ENCODE data around the gene SELENOS.

SELENOS gene

GRCh38 chr15:101325263-101326025 is 48.2 kb upstream of the SELENOS start:
- TF ChIP-seq EZH2 (IDR thresholded peaks at IDR 0.05; ENCODE audit: borderline replicate concordance, low read length) (no peak), CTCF (IDR thresholded peaks at IDR 0.05; ENCODE audit: low read length) (no peak)
- H3K79me2 ChIP-seq (ENCODE audit: insufficient read depth, low read length), result no peaks in the 10 kb centered on the region
- H3K9me3 ChIP-seq (ENCODE audit: low read length), result no peaks in the 10 kb centered on the region
- H3K4me2 ChIP-seq (ENCODE audit: low read length), result no peak overlapping the region
- H3K27ac ChIP-seq (ENCODE audit: low read depth, low read length, poor library complexity, severe bottlenecking), result no peak overlapping the region
- no peaks in the 10 kb centered on the region for H3K36me3 ChIP-seq (ENCODE audit: insufficient read depth, low read length)
- H3K27me3 ChIP-seq (ENCODE audit: insufficient read depth, low read length), result peaks cover 9% of the 10 kb centered on the region
- H2AFZ ChIP-seq (ENCODE audit: low read length), result no peak overlapping the region
- no peaks in the 10 kb centered on the region for H4K20me1 ChIP-seq (ENCODE audit: insufficient read depth, low read length)
- H3K9ac ChIP-seq (ENCODE audit: low read length), result no peak overlapping the region
- no peak overlapping the region for H3K4me3 ChIP-seq (ENCODE audit: low read depth, low read length, poor library complexity, severe bottlenecking)
- no peaks in the 10 kb centered on the region for H3K4me1 ChIP-seq (ENCODE audit: insufficient read depth, low read length, severe bottlenecking)
- H3K9me2 ChIP-seq (ENCODE audit: low read depth, low read length), result no peaks in the 10 kb centered on the region
- H3F3A ChIP-seq (ENCODE audit: insufficient read depth, low read length), result no peaks in the 10 kb centered on the region

DNA sequence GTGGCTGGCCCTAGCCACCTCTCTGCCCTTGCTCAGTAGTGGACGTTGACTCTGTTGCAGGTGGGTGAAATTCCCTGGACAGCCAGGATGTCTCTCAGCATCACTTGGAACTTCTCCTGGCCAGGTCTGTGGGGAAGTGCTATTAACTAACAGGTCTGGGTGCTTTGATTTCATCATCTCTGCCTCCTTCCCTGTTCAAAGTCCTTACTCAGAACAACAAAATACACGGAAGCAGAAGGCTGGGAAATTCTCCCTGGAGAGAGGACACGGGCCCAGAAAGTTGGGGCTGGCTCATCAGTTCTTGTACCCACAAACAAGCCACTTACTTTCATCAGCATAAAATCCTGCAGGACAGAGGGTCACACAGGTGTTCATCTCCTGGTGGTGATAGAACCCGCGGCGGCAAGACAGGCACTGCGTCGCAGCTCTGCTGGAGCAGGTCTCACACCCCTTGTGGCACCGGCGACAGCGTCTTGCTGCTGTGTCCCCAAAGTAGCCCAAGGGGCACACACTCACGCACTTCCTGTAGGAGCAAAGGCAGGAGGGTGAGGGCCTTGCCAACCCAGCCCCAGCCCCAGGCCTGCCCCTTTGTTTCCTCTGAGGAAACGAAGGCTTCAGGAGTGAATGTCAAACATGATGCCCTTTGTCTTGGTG is 47.4 kb upstream of the SELENOS start:
- H3K27ac ChIP-seq (ENCODE audit: low read depth, low read length, poor library complexity, severe bottlenecking), result no peak overlapping the region
- no peaks in the 10 kb centered on the region for H4K20me1 ChIP-seq (ENCODE audit: insufficient read depth, low read length)
- H3K9me2 ChIP-seq (ENCODE audit: low read depth, low read length), result no peaks in the 10 kb centered on the region
- TF ChIP-seq CTCF (IDR thresholded peaks at IDR 0.05; ENCODE audit: low read length) (no peak), EZH2 (IDR thresholded peaks at IDR 0.05; ENCODE audit: borderline replicate concordance, low read length) (no peak)
- no peak overlapping the region for H3K4me3 ChIP-seq (ENCODE audit: low read depth, low read length, poor library complexity, severe bottlenecking)
- H3K9me3 ChIP-seq (ENCODE audit: low read length), result no peaks in the 10 kb centered on the region
- H3K4me2 ChIP-seq (ENCODE audit: low read length), result no peak overlapping the region
- H3F3A ChIP-seq (ENCODE audit: insufficient read depth, low read length), result no peaks in the 10 kb centered on the region
- H3K4me1 ChIP-seq (ENCODE audit: insufficient read depth, low read length, severe bottlenecking), result no peaks in the 10 kb centered on the region
- no peak overlapping the region for H3K9ac ChIP-seq (ENCODE audit: low read length)
- no peaks in the 10 kb centered on the region for H3K36me3 ChIP-seq (ENCODE audit: insufficient read depth, low read length)
- peaks cover 10% of the 10 kb centered on the region for H3K27me3 ChIP-seq (ENCODE audit: insufficient read depth, low read length)
- H3K79me2 ChIP-seq (ENCODE audit: insufficient read depth, low read length), result no peaks in the 10 kb centered on the region
- H2AFZ ChIP-seq (ENCODE audit: low read length), result no peak overlapping the region

GRCh38 chr15:101323793-101324523 is 46.7 kb upstream of the SELENOS start:
- H3K9me3 ChIP-seq (ENCODE audit: low read length), result no peaks in the 10 kb centered on the region
- no peaks in the 10 kb centered on the region for H3F3A ChIP-seq (ENCODE audit: insufficient read depth, low read length)
- H3K9me2 ChIP-seq (ENCODE audit: low read depth, low read length), result no peaks in the 10 kb centered on the region
- no peak overlapping the region for H2AFZ ChIP-seq (ENCODE audit: low read length)
- H3K9ac ChIP-seq (ENCODE audit: low read length), result no peak overlapping the region
- no peaks in the 10 kb centered on the region for H3K4me1 ChIP-seq (ENCODE audit: insufficient read depth, low read length, severe bottlenecking)
- H3K27me3 ChIP-seq (ENCODE audit: insufficient read depth, low read length), result peaks cover 10% of the 10 kb centered on the region
- H3K4me3 ChIP-seq (ENCODE audit: low read depth, low read length, poor library complexity, severe bottlenecking), result no peak overlapping the region
- H3K79me2 ChIP-seq (ENCODE audit: insufficient read depth, low read length), result no peaks in the 10 kb centered on the region
- H3K36me3 ChIP-seq (ENCODE audit: insufficient read depth, low read length), result no peaks in the 10 kb centered on the region
- TF ChIP-seq CTCF (IDR thresholded peaks at IDR 0.05; ENCODE audit: low read length) (no peak), EZH2 (IDR thresholded peaks at IDR 0.05; ENCODE audit: borderline replicate concordance, low read length) (no peak)
- H3K4me2 ChIP-seq (ENCODE audit: low read length), result no peak overlapping the region
- H3K27ac ChIP-seq (ENCODE audit: low read depth, low read length, poor library complexity, severe bottlenecking), result no peak overlapping the region
- no peaks in the 10 kb centered on the region for H4K20me1 ChIP-seq (ENCODE audit: insufficient read depth, low read length)
